Inflammatory macrophage (primary cell): ENCODE results near the gene STN1.

Experiments used
- DNase-seq, 2 donors: peaks; one replicate each; pipeline ENCODE4 v3.0.0-alpha.2; 2020 to 2022

STN1 gene

GRCh38 chr10:103843045-103843444 is 74.9 kb downstream of the STN1 start:
- no peak for DNase-seq

DNA sequence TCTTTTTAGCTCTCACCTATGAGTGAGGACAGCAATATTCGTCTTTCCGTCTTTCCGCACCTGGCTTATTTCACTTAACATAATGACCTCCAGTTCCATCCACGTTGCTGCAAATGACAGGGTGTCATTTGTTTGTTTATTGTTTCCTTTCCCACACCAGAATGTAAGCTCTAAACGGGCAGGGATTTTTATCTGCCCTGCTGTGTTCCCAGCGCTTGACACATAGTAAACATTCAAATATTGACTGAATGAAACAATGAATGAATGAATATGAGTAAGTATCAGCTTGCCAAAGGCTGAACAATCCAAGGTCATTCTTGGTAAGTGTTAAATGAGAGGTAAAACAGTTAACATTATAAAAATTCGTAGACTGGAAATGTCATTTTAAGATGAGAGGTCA is 75.4 kb downstream of the STN1 start:
- DNase-seq = no peak

- no peak for DNase-seq
These were observed 76.5 kb downstream of the STN1 start for GRCh38 chr10:103841519-103841918.

DNA sequence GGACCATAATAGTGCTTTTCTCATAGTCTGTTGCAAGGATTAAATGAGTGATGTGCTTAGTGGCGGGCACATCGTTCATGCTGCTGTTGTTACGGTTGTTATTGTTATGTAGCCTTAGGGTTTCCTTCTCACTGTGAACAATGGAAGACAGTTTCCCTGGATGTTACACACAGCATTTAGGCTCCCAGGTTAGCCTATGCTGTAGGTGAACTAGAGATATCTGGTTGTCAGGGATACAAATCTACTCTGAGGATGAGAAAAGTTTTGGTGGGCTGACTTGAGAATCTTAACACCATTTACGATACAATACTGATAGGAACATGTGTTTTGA is 77.3 kb downstream of the STN1 start:
- no peak for DNase-seq

DNA sequence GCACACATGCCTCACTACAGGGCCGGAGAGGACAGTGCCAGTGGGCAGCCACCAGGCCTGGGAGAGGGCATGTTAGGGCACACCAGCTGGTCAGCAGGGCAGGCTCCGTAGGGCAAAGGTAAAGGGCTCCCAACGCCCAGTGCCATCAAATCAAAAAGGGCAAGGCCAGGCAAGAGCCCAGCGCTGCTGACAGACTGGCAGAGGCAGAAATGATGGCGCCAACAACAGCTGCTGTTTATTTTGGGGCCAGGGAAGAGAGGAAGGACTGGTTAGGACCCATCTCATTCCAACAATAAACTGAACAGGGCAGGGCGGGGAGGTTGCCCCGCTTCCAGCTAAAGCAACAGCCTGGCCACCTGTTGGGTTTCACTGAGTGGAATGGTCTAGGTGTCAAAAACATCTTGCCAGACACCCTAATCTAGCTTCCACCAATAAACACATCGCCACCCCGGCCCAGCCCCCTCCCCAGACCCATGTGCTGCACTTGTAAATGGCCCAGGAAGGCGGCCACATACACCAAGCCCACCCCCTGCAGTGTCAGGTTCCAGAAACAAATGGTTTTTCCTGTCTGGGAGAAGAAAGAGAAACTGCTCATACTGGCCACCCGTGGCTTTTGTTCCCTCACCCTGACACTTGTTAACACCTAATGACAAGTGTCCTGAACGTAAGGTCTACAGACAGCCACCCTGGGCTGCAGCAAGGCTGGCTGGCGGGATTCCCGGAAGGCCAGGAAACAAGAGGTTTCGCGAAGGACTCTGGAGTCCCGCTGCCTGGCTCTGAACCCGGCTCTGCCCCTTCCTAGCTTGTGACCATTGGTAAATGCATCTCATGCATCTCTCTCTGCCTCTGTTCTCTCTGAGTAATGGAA is 77.9 kb downstream of the STN1 start:
- DNase-seq = no peak

DNA sequence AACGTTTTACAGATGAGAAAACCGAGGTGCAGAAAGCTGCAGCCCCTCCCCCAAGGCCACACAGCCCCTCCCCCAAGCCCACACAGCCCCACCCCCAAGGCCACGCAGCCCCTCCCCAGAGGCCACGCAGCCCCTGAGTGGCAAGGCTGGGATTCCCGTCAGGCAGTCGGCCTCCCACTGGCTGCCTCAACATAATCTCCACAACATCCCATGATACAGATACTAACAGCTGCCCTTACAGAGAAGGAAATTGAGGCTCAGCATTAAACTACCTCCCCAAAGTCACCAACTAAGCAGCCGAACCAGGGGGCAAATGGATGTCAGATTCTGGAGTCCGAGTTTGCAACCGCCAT is 78.5 kb downstream of the STN1 start:
- no peak for DNase-seq

DNA sequence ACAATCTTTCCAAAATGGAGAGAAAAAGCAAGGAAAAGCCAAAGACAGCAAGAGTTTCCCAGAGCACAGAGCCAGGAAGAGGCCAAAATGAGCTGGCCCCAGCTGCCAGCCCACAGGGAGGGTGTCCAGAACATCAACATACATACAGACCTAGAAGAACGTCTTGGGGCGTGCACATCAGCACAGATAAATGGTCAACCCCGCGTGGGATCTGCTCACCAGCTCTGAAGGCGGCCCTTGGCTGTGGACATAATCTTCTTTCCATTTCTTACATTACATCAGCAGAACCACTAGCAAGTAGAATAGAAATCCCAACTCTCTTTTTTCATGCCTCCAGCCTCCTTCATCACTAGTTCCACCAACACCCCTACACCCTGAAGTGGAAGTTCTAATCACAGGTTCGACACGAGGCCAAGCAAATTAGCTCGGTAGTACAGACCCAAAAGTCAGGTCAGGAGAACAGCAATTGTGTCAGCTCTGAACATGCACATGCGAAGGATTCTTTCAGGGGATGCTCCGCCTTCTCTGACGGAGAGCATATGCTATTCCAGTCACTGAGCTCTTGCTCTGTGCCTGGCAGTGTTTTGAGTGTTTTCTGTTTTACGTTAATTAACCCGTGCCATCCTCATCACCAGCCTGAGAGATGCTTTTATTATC is 79.0 kb downstream of the STN1 start:
- DNase-seq = no peak

DNA sequence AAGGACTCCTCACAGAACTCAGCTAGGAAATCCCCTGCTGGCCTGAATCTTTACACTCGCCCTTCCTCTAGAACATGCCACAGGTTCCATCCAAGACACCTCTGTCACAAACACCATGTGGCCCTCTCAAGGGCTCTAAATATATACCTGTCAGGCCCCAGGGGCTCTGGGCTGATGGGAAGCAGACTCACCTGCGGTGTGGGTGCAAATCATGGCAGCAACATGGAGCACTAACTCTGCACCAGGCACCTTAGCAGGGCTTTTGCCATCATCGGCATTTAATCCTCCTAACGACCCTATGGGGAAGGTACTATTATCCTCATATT is 80.0 kb downstream of the STN1 start:
- DNase-seq = no peak

GRCh38 chr10:103837370-103838069 is 80.5 kb downstream of the STN1 start:
- no peak for DNase-seq

GRCh38 chr10:103836861-103837260 is 81.1 kb downstream of the STN1 start:
- no peak for DNase-seq

- no peak for DNase-seq
These were observed 81.7 kb downstream of the STN1 start for GRCh38 chr10:103836273-103836672.

GRCh38 chr10:103835096-103836050 is 82.6 kb downstream of the STN1 start:
- peak in 1 of 2 donors; percentile 23 for DNase-seq

DNA sequence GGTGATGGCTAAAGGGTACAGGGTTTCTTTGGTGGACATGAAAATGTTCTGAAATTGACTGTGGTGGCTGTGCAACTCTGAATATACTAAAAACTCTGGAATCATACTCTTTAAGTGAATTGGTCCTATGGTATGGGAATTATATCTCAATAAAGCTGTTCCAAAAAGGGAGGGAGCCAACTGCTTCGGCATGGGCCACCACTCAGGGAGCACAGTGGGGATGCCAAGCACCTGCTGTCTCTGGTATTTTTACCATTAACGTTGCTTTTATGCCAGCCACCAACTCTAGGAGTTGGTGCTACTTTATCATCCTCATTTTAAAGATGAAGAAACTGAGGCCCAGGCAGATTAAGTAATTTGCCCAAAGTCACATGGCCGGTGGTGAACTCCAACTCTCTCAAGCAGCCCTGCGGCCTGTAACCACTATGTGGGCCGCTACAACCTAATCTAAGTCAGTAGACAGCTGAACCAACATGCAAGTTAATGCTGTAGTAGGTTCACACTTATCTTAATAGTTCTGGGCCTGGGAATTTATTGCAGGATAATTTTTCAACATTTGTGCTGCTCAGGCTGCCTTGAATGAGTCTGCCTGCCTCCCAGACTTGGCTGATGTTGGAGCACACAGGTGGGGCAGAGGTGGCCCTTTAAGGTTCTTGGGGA is 83.4 kb downstream of the STN1 start:
- no peak for DNase-seq

DNA sequence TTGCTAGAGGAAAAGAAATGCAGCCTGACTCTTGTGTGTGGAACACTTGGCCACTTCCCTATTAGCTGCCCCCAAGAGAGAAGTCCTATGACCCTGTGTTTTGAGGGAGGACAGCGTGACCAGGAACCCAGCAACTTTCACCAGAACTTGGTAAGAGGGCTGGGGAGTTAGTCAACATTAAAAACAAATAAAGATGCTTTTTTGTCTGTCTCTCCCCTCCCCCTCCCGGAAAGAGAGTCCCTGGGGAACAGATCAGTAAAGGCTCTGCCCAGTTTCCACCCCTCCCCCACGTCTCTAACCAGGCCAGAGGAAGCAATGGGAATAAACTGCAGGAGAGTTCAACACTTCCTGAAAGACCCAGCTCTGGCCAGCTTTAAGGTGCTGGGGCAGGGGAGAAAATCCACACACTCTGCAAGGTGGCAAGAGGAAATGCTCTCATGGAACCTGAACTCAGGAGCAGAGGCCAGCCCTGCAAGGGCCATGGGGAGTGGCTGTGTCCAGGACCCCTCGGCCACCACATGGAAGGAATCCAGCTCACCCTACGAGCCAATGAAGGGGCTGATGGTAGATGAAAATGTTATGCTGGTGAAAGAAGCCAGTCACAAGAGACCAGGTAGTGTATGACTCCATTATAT is 84.1 kb downstream of the STN1 start:
- peak; percentile 79 to 90 for DNase-seq

DNA sequence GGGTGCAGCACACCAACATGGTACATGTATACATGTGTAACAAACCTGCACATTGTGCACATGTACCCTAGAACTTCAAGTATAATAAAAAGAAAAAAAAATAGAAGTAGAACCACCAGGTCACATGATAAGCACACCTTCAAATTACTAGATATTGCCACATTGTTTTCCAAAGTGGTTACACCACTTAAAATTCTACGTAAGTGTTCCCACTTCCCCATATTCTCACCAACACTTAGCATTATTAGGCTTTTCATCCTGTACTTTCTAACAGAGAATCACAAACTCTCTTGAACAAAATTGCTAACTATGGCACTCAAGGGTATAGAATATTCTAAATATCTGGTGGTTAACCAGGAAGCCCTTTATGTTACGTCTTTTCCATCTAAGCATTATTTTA is 85.2 kb downstream of the STN1 start:
- no peak for DNase-seq
